Mammary epithelial cell (primary cell): ENCODE results near the gene FAM83C.

Experiments used
- CTCF ChIP-seq, 2 donors: IDR thresholded peaks in 1 of 2; conservative IDR thresholded peaks in 1 of 2; 2 replicates each; pipeline ENCODE4 v1.5.1; 2011 to 2012; ENCODE audit warnings: inconsistent platforms in 2 of 2, low read length in 2 of 2, mild to moderate bottlenecking in 2 of 2, control low read depth in 1 of 2, low read depth in 1 of 2; ENCODE audit not compliant: insufficient read depth in 1 of 2; ENCODE audit errors: extremely low read depth in 1 of 2
- EZH2 ChIP-seq: IDR thresholded peaks from 2 replicates; pipeline ENCODE4 v1.6.1; 2012; ENCODE audit warnings: low read length, inconsistent platforms, borderline replicate concordance

- TF ChIP-seq CTCF (conservative IDR thresholded peaks at IDR 0.05 in 1 of 2, IDR thresholded peaks at IDR 0.05 in 1 of 2; ENCODE audit: extremely low read depth in 1 of 2, insufficient read depth in 1 of 2, low read depth in 1 of 2, low read length in 2 of 2) (no peak), EZH2 (no peak)
Observed at GRCh38 chr20:35281506-35282101, 10.6 kb downstream of the FAM83C start.
